ENCODE data around the gene PLXNA4. TPM values are rescaled to one million over a fixed set of nuclear protein-coding genes. Genes with fewer than 3 reads are reported as not detected.

The PLXNA4 gene
- total RNA-seq, 4 donors from 2014 or later = 4.8 to 19.7 (median 10.7) TPM

DNA sequence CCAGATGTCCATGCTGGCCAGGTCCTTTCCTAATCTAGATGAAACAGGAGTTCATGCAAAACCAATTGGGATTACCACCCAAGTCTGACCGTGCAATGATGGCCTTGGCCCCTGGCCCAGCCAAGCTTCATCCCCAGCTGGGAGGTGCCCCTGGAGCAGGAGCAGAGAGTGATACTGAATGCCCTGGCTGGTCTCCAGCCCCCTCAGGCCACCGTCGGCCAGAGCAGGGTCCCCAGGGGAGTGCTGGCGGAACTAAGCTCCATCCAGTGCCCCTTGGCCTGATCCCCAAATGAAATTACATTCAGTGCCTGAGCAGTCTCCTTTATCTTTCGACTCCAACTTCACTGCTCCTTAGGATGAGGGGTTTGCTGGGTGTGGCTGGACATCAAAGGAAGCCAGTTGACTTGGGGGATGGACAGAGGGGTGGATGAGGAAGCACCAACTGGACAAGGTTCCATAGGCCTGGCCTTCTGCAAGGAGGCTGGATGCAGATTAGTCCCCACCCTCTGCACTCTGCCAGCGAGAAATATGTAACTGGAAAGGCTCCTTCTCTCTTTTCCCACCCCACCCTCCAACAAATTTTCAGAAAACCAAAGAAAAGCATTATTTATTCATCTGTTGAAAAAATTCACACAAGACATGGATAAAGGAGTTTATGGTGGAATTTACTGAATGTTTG lies 275.5 kb downstream of the PLXNA4 start:
- ATAC-seq = no peak
- no peaks in the 10 kb centered on the region for H3K27me3 ChIP-seq
- H3K9me3 ChIP-seq = no peaks in the 10 kb centered on the region
- H3K4me1 ChIP-seq = no peaks in the 10 kb centered on the region
- 75 to 82% methylated on average over 1 to 3 of the region's 6 CpGs for WGBS, 2 donors (ENCODE audit: low coverage in 1 of 2)
- no peak overlapping the region for H3K27ac ChIP-seq
- H3K36me3 ChIP-seq = no peaks in the 10 kb centered on the region
- TF ChIP-seq POLR2A (IDR thresholded peaks at IDR 0.05) = no peak
- no peak for TF ChIP-seq EP300 (IDR thresholded peaks at IDR 0.05)
- no peak for TF ChIP-seq POLR2AphosphoS5 (IDR thresholded peaks at IDR 0.05)
- TF ChIP-seq, protein P1, sequence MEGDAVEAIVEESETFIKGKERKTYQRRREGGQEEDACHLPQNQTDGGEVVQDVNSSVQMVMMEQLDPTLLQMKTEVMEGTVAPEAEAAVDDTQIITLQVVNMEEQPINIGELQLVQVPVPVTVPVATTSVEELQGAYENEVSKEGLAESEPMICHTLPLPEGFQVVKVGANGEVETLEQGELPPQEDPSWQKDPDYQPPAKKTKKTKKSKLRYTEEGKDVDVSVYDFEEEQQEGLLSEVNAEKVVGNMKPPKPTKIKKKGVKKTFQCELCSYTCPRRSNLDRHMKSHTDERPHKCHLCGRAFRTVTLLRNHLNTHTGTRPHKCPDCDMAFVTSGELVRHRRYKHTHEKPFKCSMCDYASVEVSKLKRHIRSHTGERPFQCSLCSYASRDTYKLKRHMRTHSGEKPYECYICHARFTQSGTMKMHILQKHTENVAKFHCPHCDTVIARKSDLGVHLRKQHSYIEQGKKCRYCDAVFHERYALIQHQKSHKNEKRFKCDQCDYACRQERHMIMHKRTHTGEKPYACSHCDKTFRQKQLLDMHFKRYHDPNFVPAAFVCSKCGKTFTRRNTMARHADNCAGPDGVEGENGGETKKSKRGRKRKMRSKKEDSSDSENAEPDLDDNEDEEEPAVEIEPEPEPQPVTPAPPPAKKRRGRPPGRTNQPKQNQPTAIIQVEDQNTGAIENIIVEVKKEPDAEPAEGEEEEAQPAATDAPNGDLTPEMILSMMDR (IDR thresholded peaks at IDR 0.05) = no peak
- no peak overlapping the region for H3K4me3 ChIP-seq

DNA sequence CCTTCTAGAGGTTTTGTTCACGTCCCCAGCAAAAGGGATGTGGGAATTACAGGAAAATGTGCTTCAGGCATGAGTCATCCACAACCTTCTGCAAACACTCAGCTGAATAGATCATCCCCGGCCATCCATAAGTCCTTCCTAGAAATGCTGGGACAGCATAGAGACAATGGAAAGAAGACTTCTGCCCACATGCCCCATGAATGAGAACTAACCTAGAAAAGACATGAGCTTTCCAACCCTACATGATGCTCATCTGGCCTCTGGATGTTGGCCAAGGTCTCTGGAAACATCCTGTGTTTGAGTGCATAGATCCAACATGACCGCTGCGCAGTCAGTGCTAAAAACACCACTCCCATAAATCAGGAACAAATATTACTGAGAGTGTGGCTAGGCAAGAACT lies 277.5 kb downstream of the PLXNA4 start:
- no peak overlapping the region for H3K4me3 ChIP-seq
- ATAC-seq = no peak
- 67 to 80% methylated on average over 2 of the region's 4 CpGs for WGBS, 2 donors (ENCODE audit: low coverage in 1 of 2)
- no peaks in the 10 kb centered on the region for H3K27me3 ChIP-seq
- no peaks in the 10 kb centered on the region for H3K36me3 ChIP-seq
- no peaks in the 10 kb centered on the region for H3K9me3 ChIP-seq
- no peaks in the 10 kb centered on the region for H3K4me1 ChIP-seq
- TF ChIP-seq POLR2A (IDR thresholded peaks at IDR 0.05) = no peak
- TF ChIP-seq, protein P1 (IDR thresholded peaks at IDR 0.05) = no peak
- TF ChIP-seq POLR2AphosphoS5 (IDR thresholded peaks at IDR 0.05) = no peak
- TF ChIP-seq EP300 (IDR thresholded peaks at IDR 0.05) = no peak
- H3K27ac ChIP-seq = no peak overlapping the region

DNA sequence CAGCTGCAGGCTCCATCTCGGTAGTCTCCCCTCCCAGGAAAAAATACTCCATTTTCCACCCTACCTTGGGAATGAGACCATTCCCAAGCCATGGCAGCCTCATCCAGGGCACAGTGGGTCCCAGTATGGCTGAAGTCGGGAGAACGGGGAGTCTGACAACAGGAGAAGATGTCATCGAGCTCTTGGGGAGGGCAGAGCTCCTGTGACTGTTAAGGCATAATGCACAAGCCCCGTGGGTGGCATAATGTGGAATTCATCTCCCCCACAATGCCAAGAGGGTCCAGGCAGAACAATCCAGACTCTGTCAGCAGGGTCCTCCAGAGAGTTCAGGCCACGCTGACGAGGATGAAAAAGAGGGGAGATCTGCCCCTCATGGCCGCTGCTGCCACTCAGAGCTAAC lies 279.4 kb downstream of the PLXNA4 start:
- TF ChIP-seq POLR2AphosphoS5 (IDR thresholded peaks at IDR 0.05) (no peak), EP300 (IDR thresholded peaks at IDR 0.05) (no peak), POLR2A (IDR thresholded peaks at IDR 0.05) (no peak)
- TF ChIP-seq, protein P1 (IDR thresholded peaks at IDR 0.05) = no peak
- H3K27ac ChIP-seq = no peak overlapping the region
- H3K9me3 ChIP-seq = no peaks in the 10 kb centered on the region
- no peaks in the 10 kb centered on the region for H3K27me3 ChIP-seq
- H3K4me1 ChIP-seq = no peaks in the 10 kb centered on the region
- H3K4me3 ChIP-seq = no peak overlapping the region
- no peaks in the 10 kb centered on the region for H3K36me3 ChIP-seq
- 89 to 100% methylated on average over 1 to 3 of the region's 8 CpGs for WGBS, 2 donors (ENCODE audit: low coverage in 1 of 2)
- ATAC-seq = no peak

DNA sequence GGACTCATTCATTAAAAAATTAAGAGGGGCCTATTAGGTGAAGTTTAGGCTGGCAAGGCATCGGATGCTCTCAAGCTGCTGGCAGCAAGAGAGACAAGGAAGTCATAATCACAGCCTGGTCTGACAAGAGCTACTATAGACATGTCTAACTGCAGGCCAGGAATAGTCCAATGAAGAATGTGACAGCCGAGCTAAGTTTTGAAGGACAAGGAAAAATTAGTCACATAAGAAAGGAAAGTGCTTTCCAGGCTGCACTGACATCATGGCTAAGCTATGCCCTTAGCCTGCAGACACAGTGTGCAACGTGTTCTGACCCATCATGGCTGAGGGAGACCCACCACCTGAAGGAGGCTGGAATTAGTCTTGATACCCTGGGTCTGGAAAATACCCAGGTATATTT lies 281.1 kb downstream of the PLXNA4 start:
- WGBS, 2 donors (ENCODE audit: low coverage in 1 of 2) = 73 to 92% methylated on average over 2 to 3 of the region's 3 CpGs

More for the DNA sequence above, 281.1 kb downstream of the PLXNA4 start:
- Histone ChIP-seq H3K9me3 (no peaks in the 10 kb centered on the region), H3K36me3 (no peaks in the 10 kb centered on the region), H3K27me3 (no peaks in the 10 kb centered on the region), H3K4me3 (no peak overlapping the region), H3K4me1 (no peaks in the 10 kb centered on the region), H3K27ac (no peak overlapping the region)
- no peak for ATAC-seq
- TF ChIP-seq, protein P1 (IDR thresholded peaks at IDR 0.05) = no peak
- TF ChIP-seq POLR2A (IDR thresholded peaks at IDR 0.05) (no peak), POLR2AphosphoS5 (IDR thresholded peaks at IDR 0.05) (no peak), EP300 (IDR thresholded peaks at IDR 0.05) (no peak)

Data from gastroesophageal sphincter (tissue), 4 donors.